NCI-H345 treated with DMSO at 0.1 percent for 48 hours (cell line): ENCODE data around the gene KCNC1.

ENCODE experiments used
- DNase-seq: peaks from one replicate; lab custom pipeline; 2025; ENCODE audit not compliant: unreplicated experiment; lab: John Stamatoyannopoulos, UW

KCNC1 gene

DNA sequence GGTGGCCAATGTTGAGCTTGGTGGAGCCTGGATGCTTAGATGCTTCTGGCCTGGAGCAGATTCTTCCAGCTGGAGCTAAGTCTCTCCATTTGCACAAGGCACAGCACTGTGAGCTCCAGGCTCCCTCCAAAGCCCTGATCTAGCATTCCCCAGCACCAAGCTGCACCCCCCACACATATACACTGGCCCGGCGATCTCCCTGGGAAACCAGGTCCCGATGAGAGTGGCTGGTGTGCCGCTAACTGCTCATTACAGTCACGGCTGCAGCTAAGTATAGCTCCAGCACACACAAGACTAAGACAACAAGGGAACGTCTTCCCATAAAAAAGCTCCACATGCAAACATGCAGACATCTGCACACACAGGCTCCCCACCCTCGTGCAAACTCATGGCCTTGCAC is 17.6 kb downstream of the KCNC1 start:
- DNase-seq: no peak

DNA sequence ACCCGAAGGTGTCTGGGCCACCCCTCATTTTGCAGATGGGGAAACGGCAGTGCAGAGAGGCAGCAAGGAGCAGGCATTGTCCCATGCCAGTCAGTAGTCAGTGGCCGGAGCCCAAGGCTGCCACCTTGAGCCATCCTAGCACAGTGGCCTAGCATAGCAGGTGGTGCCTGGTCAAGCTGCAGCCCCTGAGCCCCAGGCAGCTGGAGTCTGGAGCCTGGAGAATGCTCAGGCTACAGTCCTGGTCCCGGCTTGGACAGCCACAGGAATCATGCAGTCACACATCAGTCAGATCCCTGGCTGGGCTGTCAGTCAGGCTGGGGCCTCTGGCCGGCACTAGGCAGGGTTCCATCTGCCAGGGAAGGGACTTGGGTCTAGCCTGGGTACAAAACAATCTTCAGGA is 18.6 kb downstream of the KCNC1 start:
- no peak for DNase-seq

DNA sequence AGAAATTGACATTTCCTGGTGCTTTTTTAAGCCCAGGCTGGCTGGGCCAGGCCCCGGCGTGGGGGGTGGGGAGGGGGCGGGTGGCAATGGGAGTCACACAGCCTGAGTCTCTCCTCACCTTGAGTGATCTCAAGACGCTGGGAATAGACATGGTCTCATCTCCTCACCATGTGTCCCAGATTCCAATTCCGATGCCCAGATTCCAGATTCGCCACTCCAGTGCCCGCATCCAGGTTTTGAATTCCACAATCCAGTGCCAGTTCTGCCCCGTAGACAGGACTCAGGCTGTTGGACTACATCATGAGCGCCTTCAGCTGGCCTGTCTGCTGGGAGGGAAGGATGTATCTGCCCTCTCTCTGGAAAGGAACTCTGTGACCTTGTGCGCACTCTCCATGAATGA is 19.1 kb downstream of the KCNC1 start:
- no peak for DNase-seq

DNA sequence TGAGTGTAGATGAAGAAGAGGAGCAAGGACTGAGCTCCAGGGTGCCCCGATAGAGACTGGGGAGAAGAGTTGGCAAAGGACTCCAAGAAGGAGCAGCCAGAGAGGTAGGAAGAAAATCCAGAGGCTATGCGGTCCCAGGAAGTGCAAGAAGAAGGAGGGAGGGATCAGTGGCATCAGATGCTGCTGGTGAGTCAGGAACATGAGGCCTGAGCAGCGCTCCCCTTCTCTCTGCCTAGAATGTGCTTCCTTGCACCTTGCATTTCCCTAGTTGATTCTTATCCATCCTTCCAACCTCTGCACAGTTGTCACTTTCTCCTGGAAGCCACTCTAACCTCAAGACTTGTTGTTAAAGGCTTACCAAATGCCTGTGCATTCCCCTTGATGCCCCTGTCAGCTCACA is 21.3 kb downstream of the KCNC1 start:
- DNase-seq: no peak

DNA sequence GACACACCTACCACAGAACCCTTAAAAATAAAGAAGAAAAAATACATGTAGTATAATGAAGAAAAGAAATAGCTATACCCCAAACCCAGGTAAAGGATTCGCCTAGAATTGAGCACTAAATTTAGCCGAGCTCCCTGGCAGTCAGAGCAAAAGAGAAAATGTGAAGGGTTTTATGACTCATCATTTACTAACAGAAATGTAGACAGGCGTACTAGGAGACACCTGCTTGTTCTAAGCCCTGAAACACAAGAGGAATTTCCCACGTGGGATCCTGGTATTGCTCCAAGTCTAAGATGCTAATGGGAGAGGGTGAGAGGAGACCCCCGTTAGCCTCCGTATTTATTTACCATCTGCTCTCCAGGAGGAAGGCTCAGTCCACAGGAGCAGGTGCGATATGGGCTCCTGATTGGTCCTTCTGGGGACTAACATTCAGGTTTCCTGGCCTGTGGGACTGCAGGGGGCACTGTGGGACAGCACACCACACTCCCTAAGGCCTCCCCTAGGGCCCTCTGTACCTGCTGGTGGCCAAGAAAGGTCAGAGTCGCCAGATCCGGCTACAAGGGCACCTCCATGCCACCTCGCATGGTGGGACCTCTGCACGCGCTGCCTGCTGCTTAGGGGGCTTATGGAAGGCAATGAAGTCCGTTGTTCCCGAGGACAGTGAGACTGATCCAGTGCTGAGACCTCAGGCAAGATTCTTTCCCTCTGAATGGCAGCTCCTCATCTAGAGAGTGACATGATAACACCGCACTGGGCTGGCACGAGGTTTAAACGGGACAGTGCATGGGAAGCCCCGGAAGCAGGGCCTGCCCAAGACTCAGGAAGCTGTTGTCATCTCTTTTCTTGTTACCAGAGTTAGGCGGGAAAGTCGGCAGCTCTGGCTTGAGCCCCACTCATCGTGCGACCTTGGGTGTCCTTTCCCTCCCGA is 25.8 kb downstream of the KCNC1 start:
- DNase-seq: peak; percentile 41

DNA sequence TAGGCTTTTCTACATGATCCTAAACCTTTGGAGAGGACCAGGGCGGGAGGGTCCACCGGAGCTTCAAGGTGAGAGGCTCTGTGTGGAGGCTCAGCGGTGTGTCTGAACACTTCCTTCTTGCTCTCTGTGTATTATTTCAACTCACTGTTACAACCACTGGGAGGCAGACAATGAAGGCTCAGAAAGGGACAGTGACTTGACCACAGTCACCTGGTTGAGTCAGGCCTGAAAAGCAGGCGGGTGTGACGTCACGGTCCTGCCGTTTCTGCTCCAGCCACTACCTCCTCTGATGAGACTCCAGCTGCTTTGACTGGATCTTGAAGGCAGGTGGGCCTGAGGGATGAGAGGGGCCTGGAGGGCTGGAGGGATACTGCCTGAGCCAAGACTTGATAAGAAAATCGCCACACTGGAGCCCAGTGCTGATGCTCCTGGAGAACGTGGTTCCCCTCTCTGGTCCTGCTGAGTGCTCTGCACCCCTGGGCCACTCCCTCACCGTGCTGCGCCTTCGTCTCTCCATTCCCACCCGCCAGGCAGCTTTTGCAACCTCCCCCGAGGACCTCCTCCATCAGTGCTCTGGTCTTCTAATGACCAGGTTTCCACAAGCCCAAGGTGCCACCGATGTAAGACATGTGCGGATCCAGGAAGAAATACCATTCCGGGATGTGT is 27.9 kb downstream of the KCNC1 start:
- DNase-seq: no peak

DNA sequence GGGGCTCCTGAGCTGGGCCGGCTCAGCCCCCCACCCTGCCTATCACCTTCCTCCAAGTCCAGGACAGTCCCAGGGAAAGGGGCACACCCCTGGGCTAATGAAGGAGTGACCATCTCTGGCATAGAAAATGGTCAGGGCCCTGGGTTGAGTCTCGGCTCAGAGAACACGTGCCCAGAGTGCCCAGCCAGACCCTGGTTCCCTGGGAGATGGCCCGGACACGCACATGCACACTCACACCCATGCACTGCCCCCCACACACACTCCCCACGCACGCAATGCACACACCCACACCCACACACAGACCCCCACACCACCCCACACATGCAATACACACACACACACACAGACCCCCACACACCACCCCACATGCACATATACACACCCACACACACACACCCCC is 28.7 kb downstream of the KCNC1 start:
- no peak for DNase-seq

DNA sequence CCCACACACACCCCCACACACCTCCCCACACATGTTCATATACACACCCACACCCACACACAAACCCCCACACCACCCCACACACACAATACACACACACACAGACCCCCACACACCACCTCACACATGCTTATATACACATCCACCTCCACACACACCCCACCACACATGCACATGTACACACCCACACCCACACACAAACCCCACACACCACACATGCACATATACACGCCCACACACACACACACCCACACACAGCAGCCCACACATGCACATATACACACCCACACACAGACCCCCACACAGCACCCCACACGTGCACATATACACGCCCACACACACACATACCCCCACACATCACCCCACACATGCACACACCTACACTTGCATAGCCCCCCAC is 29.1 kb downstream of the KCNC1 start:
- DNase-seq: no peak

DNA sequence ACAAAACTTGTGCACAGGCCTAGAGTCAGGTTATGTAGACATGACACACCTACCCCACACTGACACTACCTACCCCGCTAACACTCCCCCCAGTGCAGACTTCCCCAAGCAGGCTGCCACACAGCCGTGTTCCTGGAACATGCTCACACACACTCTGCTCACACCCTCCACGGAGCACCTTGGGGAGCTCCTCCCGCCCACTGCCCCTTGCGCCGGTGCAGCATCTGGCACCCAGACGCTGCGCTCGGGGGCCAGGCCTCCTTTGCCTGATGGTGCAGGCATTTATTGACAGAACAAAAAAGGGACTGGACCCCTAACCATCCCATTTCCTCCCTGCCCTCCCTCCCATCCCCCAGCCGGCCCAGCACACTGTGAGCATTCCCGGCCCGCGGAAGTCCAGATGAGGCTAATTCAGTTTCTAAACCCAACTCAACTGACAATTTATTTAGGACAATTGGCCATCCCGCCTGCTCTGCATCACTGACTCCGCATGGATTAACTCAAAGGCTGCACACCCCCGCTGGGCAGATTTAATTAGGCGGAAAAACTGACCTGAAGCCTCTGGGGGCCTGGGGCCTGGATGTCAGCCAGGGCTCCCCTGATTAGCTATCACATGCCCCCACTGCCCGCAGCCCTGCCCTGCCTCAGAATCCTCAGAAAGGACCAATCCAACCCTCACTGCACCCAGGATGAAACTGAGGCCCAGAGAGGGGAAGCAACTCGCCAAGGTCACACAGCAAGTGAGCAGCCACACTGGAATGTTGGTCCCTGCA is 30.1 kb downstream of the KCNC1 start:
- DNase-seq: no peak

DNA sequence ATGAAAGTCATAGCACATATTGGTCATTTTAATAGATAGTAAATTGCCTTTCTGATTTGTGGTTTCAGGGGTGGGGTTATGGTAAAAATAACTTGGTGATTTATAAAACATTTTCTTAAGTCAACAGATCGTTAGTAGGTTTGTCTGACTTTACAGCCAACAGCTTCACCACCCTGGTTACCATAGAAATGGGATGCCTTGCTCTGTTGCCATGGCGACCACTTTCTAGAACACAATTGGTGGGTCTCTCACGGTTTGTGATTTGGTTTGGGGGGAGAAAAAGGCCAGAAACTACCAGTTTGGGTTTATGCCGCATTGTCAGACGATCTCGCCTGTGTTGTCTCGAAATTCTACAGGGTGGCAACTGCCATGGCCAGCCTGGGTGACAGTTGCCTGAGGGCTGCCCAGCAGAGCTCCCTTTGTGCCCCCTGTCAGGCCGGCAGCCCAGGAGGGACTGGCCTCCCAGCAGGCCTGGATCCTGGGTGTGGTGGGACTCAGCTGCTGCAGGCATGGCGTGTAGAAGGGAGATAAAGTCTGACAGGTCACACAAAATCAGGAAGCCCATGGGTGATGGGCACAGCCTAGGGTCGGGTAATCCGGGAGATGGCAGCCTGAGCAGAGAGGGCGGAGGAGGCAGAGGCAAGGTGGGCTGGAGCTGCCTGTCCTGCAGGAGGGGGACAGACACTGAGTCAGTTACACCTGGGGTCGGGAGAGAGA is 30.9 kb downstream of the KCNC1 start:
- no peak for DNase-seq

DNA sequence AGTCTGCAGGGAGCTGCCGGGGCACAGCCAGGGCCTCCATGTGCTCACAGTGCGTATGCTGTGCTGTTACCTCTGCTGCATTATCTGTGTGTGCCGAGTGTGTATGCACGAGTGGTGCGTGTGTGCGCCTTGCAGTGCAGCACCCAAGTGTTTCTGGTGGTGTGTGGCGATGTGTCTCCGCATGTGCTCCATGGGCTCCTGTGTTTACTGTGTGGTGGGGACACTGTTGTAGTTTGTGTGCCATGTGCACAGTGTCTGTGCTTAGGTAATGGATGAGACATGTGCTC is 31.4 kb downstream of the KCNC1 start:
- no peak for DNase-seq

DNA sequence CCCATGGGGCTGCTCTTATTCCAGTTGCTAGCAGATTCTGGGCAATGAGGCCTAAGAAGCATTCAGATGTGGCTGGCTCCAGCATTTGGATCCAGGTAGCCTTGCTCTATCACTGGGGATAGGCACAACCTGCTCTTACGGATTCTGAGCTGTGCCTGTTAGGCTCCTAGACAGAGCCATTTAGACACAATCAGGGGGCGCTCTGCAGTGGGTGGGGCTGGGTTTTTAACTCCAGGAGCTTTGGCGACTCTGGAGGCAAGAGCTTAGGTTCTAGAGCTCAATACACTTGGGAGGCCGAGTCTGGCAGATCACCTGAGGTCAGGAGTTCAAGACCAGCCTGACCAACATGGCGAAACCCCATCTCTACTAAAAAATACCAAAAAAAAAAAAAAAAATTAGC is 32.0 kb downstream of the KCNC1 start:
- DNase-seq: no peak

DNA sequence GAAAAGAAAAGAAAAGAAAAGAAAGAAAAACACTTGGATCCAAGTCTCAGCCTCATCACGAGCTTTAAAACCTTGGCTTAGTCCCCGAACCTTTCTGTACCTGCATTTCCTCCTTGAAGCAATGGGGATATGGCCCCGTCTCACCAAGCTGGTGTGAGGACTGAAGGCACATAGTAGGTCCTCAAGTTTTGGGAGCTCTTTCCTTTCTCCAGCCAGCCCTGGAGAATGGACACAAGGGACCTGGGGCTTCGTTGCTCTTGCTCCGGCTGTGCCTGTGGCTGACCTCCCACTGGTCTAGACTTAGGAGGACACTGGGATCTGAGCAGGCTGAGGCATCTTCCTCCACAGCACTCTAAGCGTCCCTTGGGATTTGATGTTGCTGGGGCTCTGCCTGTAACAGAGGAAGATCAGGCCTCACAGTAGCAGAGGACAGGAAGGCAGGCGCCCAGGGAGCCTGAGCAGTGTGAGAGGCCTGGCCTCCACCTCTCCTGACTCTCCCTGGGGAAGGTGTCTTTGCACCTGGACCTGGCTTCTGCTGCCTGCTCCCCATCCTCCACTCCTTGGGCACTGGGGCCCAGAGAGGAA is 32.8 kb downstream of the KCNC1 start:
- DNase-seq: no peak

DNA sequence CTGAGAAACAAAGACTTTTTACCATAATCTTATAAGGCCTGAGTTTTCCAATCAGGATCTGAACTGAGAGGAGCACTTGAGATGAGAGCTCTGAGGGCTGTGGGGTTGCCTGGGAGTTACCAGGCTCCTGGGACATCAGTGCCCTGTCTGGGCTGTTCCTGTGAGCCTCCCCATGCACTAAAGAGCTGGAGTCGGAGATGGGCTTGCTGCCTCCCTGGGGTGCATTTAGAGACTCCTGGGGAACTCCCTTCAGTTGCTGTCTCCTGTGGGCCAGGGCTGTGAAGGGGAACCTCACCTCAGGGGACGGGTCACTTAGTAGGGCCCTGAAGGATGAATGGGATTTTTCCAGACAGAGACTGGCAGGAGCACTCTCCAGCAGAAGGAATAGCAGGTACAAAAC is 33.3 kb downstream of the KCNC1 start:
- no peak for DNase-seq

DNA sequence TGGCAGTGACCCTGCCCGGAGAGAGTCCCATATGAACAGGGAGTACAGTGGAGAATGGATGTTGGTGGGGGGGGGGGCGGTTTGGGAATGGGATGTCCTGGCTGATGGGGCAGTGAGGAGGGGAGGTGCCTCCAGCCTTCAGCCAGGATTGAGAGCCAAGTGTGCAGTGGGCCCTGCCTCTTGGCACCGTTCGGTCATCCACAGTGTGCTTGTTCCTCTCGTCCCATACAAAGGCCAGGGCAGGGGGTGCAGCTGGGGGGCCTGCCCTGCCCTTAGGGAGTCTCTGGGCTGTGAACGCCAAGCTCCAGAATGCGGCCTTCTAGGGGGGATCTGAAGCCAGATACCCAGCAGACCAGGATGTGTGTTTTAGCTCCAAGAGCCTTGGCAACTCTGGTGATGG is 34.0 kb downstream of the KCNC1 start:
- DNase-seq: no peak

DNA sequence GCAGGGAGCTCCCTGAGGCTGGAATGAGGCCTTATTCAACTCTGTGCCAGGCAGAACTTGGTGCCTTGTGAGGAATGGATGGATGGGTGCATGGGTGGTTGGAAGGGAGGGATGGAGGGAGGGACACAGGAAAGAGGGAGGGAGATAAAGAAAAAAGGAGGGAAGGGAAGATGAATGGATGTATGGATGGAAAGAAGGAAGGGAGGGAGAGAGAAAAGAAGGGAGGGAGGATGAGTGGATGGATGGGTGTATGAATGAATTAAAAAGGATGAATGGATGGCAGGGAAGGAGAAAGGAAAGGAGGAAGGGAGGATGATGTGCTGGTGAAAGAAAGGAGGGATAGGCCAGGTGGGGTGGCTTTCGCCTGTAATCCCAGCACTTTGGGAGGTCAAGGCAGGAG is 34.6 kb downstream of the KCNC1 start:
- no peak for DNase-seq

DNA sequence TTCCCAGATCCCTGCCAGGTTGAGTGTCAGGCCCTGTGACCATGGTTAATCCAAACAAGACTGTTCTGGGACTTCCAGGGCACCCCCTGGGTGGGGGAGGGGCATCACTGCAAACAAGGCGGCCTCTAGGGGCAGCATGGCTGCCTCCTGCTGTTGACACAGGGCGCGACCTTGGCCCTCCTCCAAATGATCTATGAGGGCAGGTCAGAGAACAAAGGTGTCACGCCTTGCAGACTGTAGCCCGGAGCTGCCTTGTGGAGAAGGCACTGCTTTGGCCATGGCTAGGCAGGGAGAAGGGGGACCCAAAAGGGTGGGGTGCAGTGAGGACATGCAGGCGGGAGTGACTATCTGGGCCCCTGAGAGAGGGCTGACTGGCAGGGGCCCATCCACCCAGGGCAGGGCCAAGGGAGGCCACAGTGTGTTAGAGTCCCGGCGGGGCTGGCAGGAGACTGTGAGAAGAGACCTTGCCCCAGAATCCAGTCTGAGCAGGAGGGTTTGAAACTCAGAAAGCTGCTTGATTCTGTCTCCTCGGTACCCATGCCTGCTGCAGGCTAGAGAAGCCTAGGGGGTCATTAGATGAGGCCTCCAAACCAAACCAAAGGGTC is 35.6 kb downstream of the KCNC1 start:
- DNase-seq: no peak

DNA sequence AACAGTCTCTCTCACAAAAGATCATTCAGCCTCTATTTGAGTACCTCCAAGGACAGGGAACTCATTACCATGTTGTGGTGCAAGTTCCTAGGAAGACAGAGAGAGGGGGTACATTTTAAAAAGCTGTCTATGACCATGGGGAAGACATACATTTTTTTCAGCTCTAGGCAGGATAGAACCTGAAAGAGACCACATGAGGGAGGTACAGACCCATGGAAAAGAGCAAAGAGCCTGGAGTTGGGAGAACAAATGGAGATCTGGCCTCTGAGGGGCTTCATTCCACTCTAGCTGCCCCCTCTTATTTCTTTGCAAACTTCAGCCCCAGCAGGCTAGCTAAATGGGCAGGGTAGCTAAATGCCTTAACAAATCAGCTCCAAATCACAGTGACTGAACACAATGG is 36.3 kb downstream of the KCNC1 start:
- no peak for DNase-seq

DNA sequence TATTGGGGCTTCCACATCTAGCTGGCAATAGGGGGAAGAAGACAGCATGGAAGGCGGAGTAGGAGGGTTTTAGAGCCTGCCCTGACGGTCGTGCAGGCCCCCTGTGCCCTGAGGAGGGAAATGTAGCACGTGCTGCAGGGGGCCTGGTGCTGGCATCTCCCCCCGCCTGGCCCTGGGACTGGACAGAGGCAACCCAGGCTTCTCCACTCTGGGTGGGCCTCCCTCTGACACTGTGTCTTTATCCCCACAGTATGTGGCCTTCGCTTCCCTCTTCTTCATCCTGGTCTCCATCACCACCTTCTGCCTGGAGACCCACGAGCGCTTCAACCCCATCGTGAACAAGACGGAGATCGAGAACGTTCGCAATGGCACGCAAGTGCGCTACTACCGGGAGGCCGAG is 36.8 kb downstream of the KCNC1 start:
- DNase-seq: no peak

DNA sequence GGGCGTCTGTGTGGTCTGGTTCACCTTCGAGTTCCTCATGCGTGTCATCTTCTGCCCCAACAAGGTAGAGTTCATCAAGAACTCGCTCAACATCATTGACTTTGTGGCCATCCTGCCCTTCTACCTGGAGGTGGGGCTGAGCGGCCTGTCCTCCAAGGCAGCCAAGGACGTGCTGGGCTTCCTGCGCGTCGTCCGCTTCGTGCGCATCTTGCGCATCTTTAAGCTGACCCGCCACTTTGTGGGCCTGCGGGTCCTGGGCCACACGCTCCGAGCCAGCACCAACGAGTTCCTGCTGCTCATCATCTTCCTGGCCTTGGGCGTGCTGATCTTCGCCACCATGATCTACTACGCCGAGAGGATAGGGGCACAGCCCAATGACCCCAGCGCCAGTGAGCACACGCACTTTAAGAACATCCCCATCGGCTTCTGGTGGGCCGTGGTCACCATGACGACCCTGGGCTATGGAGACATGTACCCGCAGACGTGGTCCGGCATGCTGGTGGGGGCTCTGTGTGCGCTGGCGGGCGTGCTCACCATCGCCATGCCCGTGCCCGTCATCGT is 37.3 kb downstream of the KCNC1 start:
- no peak for DNase-seq
